NCI-H2029 treated with DMSO at 0.1 percent for 48 hours (cell line): ENCODE results near the gene LINC00237.

Source experiments
- DNase-seq: peaks from one replicate; lab custom pipeline; 2025; lab: John Stamatoyannopoulos, UW

Gene LINC00237

DNA sequence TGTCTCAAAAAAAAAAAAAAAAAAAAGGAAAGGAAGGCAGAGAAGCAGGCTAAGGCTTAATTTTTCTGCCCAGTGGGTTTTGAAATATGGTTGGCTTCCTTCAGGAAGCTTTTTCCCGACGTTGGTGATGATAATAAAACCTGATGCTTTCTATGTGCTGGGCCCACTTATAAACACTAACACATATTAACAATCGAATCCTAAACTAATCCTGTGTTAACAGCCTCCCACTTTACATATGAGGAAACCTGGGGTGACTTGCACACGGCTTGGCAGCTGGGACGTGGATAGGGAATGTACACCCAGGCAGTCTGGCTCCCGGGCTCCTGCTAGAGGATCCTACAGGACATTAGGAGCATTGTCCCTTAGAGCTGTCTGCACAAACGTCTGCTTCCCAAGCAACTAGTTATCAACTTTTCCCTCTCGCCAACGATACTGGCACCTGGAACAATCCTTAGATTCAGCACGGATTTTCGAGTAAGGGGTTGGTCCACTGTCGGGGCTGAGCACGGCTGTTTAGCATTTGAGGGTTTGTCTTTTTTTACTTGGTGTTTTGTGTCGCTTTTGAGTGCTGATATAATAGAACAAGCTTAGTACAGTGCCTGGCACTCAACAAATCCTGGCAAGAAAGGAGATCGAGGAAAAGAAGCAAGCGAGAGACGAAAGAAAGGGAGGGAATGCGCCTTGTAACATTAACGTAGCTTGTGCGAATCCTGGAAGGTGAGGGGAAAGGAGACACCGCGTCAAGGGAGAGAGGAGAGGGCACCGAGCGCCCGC, 19.1 kb upstream of the LINC00237 start:
- DNase-seq: no peak

GRCh38 chr20:21124190-21124589, 18.0 kb upstream of the LINC00237 start:
- DNase-seq: no peak

DNA sequence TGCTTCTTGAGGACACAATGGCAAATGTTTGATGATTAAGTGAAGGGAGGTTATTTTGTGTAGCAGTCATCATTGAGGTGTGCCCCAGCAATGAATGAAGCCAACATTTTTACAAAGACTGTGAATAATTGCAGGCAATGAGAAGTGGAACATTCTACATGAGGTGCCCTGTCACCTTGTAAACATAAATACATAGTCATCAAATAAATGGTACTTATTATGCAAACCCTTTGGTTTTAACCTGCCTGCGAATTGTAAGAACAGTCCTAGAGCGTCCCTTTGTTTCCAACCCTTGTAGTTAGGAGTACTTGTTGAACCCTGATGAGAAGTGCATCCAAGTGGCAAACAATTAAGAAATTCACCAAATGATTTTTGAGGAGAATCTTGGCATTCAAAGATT, 12.6 kb upstream of the LINC00237 start:
- DNase-seq: no peak

GRCh38 chr20:21118138-21118537, 12.0 kb upstream of the LINC00237 start:
- DNase-seq: no peak

DNA sequence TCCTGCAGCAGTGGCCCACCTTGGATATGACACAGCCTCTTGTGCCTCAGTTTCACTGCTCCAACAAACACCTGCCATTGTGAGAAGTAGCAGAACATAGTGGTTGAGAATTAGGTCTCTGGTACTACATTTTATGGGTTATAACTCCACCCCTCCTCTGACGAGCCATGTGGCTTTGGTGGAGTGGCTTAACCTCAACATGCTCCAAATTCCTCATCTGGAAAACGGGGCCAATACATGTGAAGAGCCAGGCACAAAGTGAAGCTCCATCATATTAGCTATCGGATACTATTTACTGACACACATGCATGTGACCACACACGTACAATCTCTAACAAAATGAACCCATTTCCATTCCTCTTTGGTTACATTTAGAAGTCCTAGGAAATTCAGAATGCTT, 11.4 kb upstream of the LINC00237 start:
- DNase-seq: no peak

- no peak for DNase-seq
Measured at GRCh38 chr20:21114584-21114983, 8.4 kb upstream of the LINC00237 start.

DNA sequence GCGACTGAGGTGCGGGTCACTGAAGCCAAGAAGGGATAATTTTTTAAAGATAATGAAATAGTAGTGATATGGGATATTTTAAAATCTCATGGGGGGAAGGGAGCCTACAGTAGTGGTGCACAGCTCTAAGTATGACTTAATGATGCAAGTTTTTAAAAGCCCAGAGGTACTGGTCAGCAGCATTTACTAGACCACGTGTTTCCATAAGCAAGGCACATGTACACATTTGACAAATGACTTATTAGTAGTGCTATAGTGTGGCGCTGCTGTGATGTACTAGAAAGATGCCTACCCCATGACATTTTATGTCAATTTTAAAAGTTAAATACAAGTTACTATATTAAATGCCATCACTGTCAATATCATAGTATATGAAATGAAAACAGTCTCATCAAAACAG, 7.5 kb upstream of the LINC00237 start:
- no peak for DNase-seq

GRCh38 chr20:21111416-21111815, 5.3 kb upstream of the LINC00237 start:
- no peak for DNase-seq

DNA sequence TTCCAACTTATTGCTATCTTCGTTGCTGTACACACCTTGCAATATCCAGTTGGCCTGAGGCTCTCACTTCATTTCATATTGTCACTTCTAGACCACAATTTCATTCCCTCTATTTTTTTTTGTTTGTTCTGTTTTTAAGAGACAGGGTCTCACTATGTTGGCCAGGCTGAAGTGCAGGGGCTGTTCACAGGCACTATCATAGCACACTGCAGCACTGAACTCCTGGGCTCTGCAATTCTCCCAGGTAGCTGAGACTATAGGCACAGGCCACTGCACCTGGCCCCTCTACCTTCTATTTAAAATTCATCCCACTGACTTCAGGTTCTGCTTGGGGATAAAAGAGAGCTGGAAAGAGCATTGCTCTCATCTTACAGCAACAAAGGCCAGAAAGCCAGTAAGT, 4.7 kb upstream of the LINC00237 start:
- DNase-seq: no peak

- DNase-seq: no peak
Measured at GRCh38 chr20:21109144-21109543, 3.0 kb upstream of the LINC00237 start.

GRCh38 chr20:21105429-21106170, 558 bp downstream of the LINC00237 start:
- DNase-seq: no peak

GRCh38 chr20:21104921-21105320, 1.2 kb downstream of the LINC00237 start:
- no peak for DNase-seq

GRCh38 chr20:21104466-21104761, 1.7 kb downstream of the LINC00237 start:
- no peak for DNase-seq

- DNase-seq: no peak
Measured at GRCh38 chr20:21103582-21104465, 2.3 kb downstream of the LINC00237 start.

GRCh38 chr20:21102603-21103311, 3.4 kb downstream of the LINC00237 start:
- no peak for DNase-seq

DNA sequence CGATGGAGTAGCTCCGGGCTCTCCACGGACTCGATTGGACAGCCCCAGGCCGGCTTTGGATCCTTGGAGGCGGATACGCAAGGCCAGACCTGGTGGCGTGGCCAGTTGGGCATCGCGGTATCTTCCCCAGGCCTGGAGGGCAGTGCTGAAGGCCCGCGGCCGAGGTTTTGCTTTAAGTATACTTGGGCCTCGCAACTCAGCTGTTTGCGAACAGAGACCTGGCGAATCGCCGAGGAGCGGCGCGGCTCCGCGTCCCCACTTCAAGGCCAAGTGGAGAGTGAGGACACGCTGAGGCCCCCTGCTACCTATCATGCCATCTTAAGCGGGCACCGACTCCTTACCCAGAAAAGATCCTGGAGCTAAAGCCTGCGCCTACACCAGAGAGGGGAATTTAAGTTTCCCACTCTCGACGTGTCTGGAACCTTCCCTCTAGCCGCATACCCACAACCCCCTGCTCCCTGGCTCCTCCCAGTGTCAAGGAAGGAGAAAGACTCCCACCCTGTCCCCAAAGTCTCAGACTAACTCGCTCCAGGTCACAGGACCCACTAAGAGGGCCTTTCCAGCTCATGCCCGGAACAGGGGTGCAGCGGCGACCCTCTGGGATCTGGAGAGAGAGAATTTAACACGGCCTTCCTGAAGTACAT, 4.1 kb downstream of the LINC00237 start:
- no peak for DNase-seq

DNA sequence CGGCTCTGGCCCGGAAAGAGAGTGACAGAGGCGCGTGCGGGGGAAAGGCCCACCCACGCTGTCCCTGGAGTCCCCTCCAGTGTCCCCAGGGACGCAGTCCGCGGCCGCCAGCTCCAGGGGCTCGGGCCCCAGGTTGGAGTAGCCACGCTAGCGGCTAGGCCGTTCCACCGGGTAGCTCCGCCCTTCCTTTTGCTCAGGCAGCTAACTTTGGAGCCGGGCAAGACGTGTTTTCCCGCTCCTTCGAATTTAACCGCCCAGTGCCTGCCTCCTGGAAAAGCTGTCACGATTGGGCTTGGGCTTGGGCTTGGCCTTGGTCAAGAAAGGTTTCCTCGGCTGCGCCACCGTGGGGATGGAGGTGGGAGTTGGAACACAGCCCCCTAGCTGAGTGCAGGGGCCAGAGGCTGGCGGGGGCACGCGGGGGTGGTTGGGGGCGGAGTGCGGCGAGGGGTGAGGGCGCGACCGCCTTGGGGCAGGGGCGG, 4.7 kb downstream of the LINC00237 start:
- DNase-seq: peak; percentile 10

DNA sequence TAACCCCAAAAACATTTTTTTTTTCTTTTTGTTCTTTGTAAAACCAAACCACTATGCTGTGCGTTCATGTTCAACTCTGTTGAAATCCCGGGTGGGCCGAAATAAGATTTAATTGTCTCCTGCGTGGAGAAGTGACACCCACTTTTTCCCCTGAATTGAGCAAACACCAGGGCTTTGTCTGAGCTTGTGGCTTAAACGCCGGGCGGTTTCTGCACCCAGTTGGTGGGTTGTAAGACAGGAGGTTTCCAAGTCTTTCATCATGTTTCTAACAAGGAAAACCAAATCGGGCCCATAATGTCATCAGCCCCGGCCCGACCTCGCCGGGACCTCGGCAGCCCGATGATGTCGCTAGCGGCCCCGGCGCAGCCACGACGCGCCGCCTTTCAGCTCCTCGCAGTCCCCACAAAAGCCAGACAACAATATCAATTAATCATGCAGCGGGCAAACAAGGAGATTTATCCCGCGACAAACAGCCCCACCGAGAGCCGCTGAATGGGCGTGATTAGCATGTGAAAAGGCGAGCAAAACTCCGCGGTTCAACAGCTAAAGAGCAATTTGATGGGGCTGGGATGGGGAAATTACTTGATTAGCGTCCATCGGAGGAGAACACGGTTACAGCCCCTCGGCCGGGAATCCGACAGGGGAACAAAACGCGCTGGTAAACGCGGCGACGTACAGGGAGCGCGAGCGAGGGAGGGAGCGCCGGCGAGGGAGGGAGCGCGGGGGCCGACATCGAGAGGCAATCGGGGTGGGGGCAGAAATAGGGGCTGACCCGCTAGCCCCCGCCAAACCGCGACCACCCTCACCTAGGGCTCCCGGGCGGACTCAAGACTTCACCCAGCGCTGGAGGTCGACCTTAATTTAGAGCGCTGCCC, 5.3 kb downstream of the LINC00237 start:
- peak; percentile 16 for DNase-seq

GRCh38 chr20:21099751-21100577, 6.2 kb downstream of the LINC00237 start:
- peak; percentile 62 for DNase-seq
